T-helper 1 cell treated with Interleukin-12 subunit alpha and Interleukin-12 subunit beta and Interleukin-4 antibody, amounts not matched to agents 30 μg/mL and 1 μg/mL, for 36 hours (primary cell): Measurements from ENCODE around the gene TBC1D23.
A peak's percentile ranks its signal among the peaks of the same experiment; 100 is the strongest.
"Not testable (repeated sequence)": the region's sequence is repeated elsewhere in the genome, so short reads cannot be mapped to it uniquely, and the experiment has no call there.

ENCODE experiments used
- H3K27ac Mint-ChIP-seq: one replicate; pipeline ENCODE4 v1.8.0; 2021; ENCODE audit warnings: mild to moderate bottlenecking, mixed read lengths
- H3K27me3 Mint-ChIP-seq: one replicate; pipeline ENCODE4 v1.8.0; 2021; ENCODE audit warnings: low read depth, mixed read lengths
- H3K36me3 Mint-ChIP-seq: one replicate; pipeline ENCODE4 v1.8.0; 2021; ENCODE audit warnings: low read depth, mixed read lengths
- H3K4me1 Mint-ChIP-seq: one replicate; pipeline ENCODE4 v1.8.0; 2021; ENCODE audit warnings: low read depth, mixed read lengths
- H3K4me3 Mint-ChIP-seq: one replicate; pipeline ENCODE4 v1.8.0; 2021; ENCODE audit warnings: mild to moderate bottlenecking, moderate library complexity, mixed read lengths
- H3K9me3 Mint-ChIP-seq: one replicate; pipeline ENCODE4 v1.8.0; 2021; ENCODE audit warnings: mixed read lengths

Gene TBC1D23

DNA sequence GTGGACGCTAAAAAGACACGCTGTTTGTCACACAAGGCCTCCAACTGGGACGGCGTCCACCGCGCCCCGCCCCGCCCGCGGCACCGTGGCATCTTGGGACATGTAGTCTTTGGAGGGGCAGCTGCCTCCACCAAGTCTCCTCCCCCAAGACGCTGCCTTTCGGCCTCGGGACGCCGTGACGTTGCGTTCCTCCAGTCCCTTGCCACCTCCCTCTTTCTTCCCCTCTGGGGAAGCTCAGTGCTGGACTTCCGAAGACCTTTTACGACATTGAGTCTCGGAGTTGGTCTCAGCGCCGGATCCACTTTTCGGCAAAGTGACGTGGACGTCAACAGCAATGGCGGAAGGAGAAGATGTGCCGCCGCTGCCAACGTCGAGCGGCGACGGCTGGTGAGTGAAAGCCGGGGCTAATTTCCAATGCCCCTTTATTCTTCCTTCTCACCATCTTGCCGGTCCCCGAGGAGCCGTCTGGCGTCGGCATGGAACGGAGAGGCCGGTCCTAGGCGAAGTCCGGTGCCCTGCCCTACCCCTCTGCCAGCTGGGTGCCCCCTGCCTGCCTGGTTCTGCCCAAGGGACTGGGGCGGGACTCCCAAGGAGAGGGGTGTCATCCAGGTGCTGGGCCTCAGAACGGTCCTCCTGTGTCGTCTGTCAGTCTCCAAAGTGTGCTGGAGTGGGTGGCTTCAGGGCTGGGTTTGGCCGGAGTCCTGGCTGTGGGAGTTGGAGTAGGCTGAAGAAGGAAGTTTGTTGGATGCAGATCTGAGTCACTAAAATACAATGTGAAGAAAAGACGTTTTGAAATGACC, at the start of gene TBC1D23:
TBC1D23 (plus strand) TSS at position 308 of the 800 bp plus-strand sequence; CDS start at position 335, 27 bp downstream.
- H3K27me3 Mint-ChIP-seq: no peaks in the 10 kb centered on the region
- H3K4me1 Mint-ChIP-seq: peaks cover 37% of the 10 kb centered on the region
- peaks cover 2% of the 10 kb centered on the region for H3K36me3 Mint-ChIP-seq
- peak within 1 kb of the TSS; percentile 95 for H3K27ac Mint-ChIP-seq
- H3K4me3 Mint-ChIP-seq: peak within 1 kb of the TSS; percentile 86
- no peaks in the 10 kb centered on the region for H3K9me3 Mint-ChIP-seq

DNA sequence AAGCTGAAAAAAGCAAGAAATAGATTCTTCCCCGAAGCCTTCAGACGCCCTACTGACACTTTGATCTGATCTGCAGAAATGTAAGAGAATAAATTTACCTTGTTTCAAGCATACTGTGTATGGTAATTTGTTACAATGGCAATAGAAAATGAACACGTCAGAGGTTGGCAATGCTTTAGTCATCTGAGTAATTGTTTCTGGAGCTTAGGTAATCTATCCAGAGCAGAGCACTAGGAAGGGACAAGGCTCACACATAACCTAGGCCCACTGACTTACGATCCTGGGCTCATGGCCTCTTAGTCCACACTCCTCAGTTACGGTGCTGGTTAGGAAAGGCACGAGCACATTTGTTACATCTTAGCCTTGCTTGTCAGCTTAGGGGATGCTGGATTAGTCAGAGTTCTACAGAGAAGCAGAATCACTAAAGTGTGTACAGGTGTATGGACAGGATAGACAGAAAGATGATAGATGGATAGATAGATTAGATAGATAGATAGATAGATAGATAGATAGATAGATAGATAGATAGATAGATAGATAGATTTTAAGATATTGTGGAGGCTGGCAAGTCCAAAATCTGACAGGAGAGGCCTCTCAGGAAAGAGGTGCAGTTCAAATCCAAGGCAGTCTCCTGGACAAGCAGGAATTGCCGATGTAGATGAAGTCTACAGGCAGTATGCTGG, 46.8 kb upstream of the TBC1D23 start:
- Mint-ChIP-seq H3K36me3 (peaks cover 6% of the 10 kb centered on the region), H3K4me3 (no peak overlapping the region), H3K27ac (no peak overlapping the region), H3K27me3 (peaks cover 27% of the 10 kb centered on the region), H3K9me3 (peaks cover 4% of the 10 kb centered on the region), H3K4me1 (peaks cover 20% of the 10 kb centered on the region)

DNA sequence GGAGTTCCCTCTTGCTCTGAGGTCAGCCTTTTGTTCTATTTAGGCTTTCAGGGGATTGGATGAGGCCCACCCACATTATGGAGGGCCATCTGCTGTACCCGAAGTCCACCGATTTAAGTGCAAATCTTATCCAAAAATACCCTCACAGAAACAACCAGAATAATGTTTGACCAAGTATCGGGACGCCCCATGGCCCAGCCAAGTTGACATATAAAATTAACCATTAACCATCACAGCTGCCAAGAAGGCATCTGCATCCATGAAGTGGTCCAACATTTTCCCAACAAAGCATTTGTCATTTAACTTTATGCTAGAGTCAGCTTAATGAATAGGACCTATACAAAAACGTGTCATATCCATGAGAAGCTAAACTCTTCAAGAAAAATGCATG, 46.2 kb upstream of the TBC1D23 start:
- Mint-ChIP-seq H3K36me3 (peaks cover 6% of the 10 kb centered on the region), H3K4me3 (no peak overlapping the region)

DNA sequence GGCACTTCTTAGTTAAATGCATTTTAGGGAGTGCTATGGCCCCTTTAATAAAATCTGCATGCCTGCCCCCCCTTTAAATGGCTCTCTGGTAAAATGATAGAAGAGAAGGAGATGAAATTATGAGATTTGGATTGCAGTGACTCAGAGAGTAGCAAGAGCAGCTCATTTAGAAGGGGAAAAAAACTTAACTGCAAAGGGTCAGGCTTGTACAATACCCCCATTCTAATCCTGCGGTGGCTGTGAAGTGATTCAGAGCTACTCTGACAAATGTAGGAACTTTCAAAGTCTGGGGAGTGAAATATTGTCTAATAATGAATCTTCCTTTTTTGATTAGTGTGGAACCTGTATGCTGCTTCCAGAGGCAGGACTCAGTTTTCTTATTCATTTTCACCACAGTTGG, 44.1 kb upstream of the TBC1D23 start:
- no peak overlapping the region for H3K27ac Mint-ChIP-seq
- no peak overlapping the region for H3K4me3 Mint-ChIP-seq
- H3K36me3 Mint-ChIP-seq: peaks cover 3% of the 10 kb centered on the region
- H3K27me3 Mint-ChIP-seq: peaks cover 36% of the 10 kb centered on the region
- peaks cover 3% of the 10 kb centered on the region for H3K4me1 Mint-ChIP-seq
- H3K9me3 Mint-ChIP-seq: peaks cover 14% of the 10 kb centered on the region

More for the DNA sequence above, 46.2 kb upstream of the TBC1D23 start:
- Mint-ChIP-seq H3K4me1 (peaks cover 16% of the 10 kb centered on the region), H3K27me3 (peaks cover 31% of the 10 kb centered on the region), H3K27ac (no peak overlapping the region), H3K9me3 (peaks cover 9% of the 10 kb centered on the region)

DNA sequence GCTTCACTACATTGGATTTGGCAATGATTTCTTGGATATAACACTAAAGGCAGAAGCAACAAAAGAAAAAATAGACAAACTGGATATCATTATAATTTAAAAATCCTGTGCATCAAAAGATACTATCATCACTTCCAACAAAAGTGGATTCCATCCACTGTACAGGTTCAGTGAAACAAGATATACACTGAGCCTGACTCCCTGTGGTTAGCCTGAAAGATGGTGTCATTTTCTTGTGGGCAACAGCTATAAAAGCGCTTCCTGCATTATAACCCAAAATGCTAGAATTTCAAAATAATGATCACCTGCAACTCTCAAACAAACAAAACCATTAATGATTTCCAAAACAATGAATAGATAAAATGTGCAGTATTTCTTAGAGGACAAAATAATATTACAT, 39.6 kb upstream of the TBC1D23 start:
- Mint-ChIP-seq H3K4me1 (peaks cover 4% of the 10 kb centered on the region), H3K9me3 (peaks cover 14% of the 10 kb centered on the region), H3K36me3 (peaks cover 2% of the 10 kb centered on the region), H3K27me3 (peaks cover 29% of the 10 kb centered on the region), H3K4me3 (no peak overlapping the region), H3K27ac (no peak overlapping the region)

DNA sequence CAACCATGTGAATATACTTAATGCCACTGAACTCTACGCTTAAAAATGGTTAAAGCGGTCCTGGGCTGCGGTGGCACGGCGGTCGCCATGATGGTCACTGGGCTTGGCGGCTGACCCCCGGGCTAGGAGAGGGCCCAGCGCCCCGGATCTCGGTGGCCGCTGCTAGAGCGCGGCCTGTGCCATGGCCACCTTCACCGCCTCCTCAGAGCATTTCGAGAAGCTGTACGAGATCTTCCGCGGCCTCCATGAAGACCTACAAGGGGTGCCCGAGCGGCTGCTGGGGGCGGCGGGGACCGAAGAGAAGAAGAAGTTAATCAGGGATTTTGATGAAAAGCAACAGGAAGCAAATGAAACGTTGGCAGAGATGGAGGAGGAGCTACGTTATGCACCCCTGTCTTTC, 35.6 kb upstream of the TBC1D23 start:
- Mint-ChIP-seq H3K27me3 (peaks cover 10% of the 10 kb centered on the region), H3K36me3 (peaks cover 4% of the 10 kb centered on the region), H3K4me1 (peaks cover 12% of the 10 kb centered on the region), H3K9me3 (peaks cover 5% of the 10 kb centered on the region), H3K27ac (no peak overlapping the region), H3K4me3 (no peak overlapping the region)

DNA sequence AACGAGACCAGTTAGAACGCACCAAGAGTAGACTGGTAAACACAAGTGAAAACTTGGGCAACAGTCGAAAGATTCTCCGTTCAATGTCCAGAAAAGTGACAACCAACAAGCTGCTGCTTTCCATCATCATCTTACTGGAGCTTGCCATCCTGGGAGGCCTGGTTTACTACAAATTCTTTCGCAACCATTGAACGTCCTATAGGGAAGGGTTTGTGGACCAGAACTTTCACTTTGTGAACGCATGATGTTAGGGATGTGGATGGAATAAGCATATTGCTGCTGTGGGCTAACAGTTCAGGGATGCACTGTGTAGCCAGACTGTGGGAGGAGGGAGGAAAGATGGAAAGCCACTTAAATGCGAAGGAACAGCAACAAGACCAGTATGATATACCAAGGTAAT, 34.9 kb upstream of the TBC1D23 start:
- H3K36me3 Mint-ChIP-seq: peaks cover 4% of the 10 kb centered on the region
- H3K27me3 Mint-ChIP-seq: peaks cover 6% of the 10 kb centered on the region
- no peak overlapping the region for H3K27ac Mint-ChIP-seq
- H3K4me3 Mint-ChIP-seq: no peak overlapping the region
- H3K4me1 Mint-ChIP-seq: peaks cover 10% of the 10 kb centered on the region
- H3K9me3 Mint-ChIP-seq: peaks cover 1% of the 10 kb centered on the region

GRCh38 chr3:100226712-100227429, 33.9 kb upstream of the TBC1D23 start:
- Mint-ChIP-seq H3K4me3 (no peak overlapping the region), H3K27ac (no peak overlapping the region), H3K27me3 (peaks cover 5% of the 10 kb centered on the region), H3K9me3 (no peaks in the 10 kb centered on the region), H3K4me1 (peaks cover 9% of the 10 kb centered on the region), H3K36me3 (peaks cover 4% of the 10 kb centered on the region)

DNA sequence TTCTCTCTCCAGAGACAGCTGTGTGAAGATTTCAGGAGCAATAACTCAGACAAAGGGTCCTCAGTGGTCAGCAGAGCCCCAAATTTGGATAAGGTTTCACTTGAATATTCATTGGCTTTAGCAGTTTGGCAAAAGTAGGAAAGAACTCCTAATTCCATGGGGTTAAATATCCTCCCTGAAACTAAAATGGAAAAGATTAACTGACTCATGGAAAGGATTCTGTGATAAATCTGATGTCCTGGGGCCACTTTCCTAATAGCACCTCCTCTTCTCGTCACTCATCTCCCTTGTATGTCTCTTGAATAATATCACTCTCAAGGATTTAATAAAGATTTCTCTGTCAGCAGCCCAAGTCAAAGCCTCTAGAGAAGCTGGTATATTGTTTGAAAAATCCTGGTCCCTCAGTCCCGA, 33.3 kb upstream of the TBC1D23 start:
- Mint-ChIP-seq H3K27ac (no peak overlapping the region), H3K9me3 (no peaks in the 10 kb centered on the region), H3K4me1 (peaks cover 9% of the 10 kb centered on the region), H3K36me3 (peaks cover 4% of the 10 kb centered on the region), H3K27me3 (peaks cover 5% of the 10 kb centered on the region), H3K4me3 (no peak overlapping the region)

GRCh38 chr3:100228247-100228646, 32.5 kb upstream of the TBC1D23 start:
- Mint-ChIP-seq H3K4me1 (peaks cover 9% of the 10 kb centered on the region), H3K36me3 (peaks cover 4% of the 10 kb centered on the region), H3K9me3 (no peaks in the 10 kb centered on the region), H3K4me3 (no peak overlapping the region), H3K27ac (no peak overlapping the region), H3K27me3 (peaks cover 9% of the 10 kb centered on the region)

GRCh38 chr3:100229188-100229587, 31.6 kb upstream of the TBC1D23 start:
- H3K27me3 Mint-ChIP-seq: peaks cover 15% of the 10 kb centered on the region
- H3K4me1 Mint-ChIP-seq, H3K4me3 Mint-ChIP-seq, H3K9me3 Mint-ChIP-seq, H3K36me3 Mint-ChIP-seq, H3K27ac Mint-ChIP-seq: not testable (repeated sequence)

DNA sequence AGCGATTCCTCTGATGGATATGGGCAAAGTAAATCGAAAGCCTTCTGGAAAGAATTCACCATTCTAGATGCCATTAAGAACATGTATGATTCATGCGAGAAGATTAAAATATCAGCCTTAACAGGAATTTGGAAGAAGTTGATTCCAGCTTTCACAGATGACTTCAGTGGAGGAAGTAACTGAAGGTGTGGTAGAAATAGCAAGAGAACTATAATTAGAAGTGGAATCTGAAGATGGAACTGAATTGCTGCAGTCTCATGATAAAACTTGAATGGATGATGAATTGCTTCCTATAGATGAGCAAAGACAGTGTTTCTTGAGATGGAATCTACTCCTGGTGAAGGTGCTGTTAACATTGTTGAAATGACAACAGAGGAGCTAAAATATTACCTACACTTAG, 30.1 kb upstream of the TBC1D23 start:
- Mint-ChIP-seq H3K9me3 (no peaks in the 10 kb centered on the region), H3K4me1 (peaks cover 9% of the 10 kb centered on the region), H3K27me3 (peaks cover 20% of the 10 kb centered on the region), H3K36me3 (peaks cover 4% of the 10 kb centered on the region), H3K27ac (no peak overlapping the region), H3K4me3 (no peak overlapping the region)

- Mint-ChIP-seq H3K4me1 (peaks cover 8% of the 10 kb centered on the region), H3K4me3 (no peak overlapping the region), H3K36me3 (peaks cover 4% of the 10 kb centered on the region), H3K9me3 (no peaks in the 10 kb centered on the region), H3K27ac (no peak overlapping the region), H3K27me3 (peaks cover 17% of the 10 kb centered on the region)
These were observed 29.1 kb upstream of the TBC1D23 start for GRCh38 chr3:100231668-100232067.

DNA sequence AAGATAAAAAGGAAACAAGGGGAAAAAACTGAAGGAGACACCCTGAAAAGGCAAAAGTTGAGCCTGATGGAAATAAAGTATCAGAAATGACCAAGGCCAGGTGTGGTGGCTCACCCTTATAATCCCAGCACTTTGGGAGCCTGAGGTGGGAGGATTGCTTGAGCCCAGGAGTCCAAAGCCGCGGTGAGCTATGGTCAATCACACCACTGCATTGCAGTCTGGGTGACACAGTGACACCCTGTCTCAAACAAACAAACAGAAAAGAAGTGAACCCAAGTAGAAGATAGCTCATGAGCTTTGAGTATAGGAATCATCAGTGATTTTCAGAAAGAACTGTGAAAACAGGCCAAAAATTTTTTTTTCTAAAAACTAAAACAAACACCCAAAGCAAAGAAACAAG, 26.4 kb upstream of the TBC1D23 start:
- peaks cover 6% of the 10 kb centered on the region for H3K9me3 Mint-ChIP-seq
- no peak overlapping the region for H3K4me3 Mint-ChIP-seq
- peaks cover 15% of the 10 kb centered on the region for H3K27me3 Mint-ChIP-seq
- peaks cover 1% of the 10 kb centered on the region for H3K4me1 Mint-ChIP-seq
- H3K27ac Mint-ChIP-seq: no peak overlapping the region
- H3K36me3 Mint-ChIP-seq: peaks cover 2% of the 10 kb centered on the region
